PC-9 (cell line): Measurements from ENCODE around the gene OAT. TPM values are rescaled to one million over a fixed set of nuclear protein-coding genes. Genes with fewer than 3 reads are reported as not detected.

ENCODE experiments used
- BruUV-seq: library from RNA; stranded (reverse); fragments of 400-500 nt; replicated peaks from 2 replicates; lab custom pipeline; 2021; lab: Mats Ljungman, UMichigan
- CTCF ChIA-PET: fragments of 300-600 bp; sonication (Branson Sonifier 250); formaldehyde crosslinking; loops from one replicate; lab custom pipeline; 2022; ENCODE audit warnings: antibody characterized with exemption; lab: Charles Lee
- POLR2A ChIA-PET: fragments of 300-600 bp; sonication (Branson Sonifier 250); formaldehyde crosslinking; loops from one replicate; lab custom pipeline; 2022; ENCODE audit warnings: antibody characterized with exemption; ENCODE audit not compliant: unreplicated experiment; lab: Charles Lee
- DNase-seq, 2 experiments: peaks; one replicate each; pipeline versions ENCODE4 v3.0.0 to v3.0.0-alpha.2; 2015 to 2022; ENCODE audit warnings: mixed read lengths in 1 of 2
- H2AFZ ChIP-seq: fragments of 200-600 bp; sonication (generic); 2 replicates; pipeline ENCODE4 v1.8.1; 2017; ENCODE audit warnings: antibody characterized with exemption
- H3F3A ChIP-seq: fragments of 200-600 bp; sonication (generic); 2 replicates; pipeline ENCODE4 v1.8.1; 2017; ENCODE audit warnings: antibody characterized with exemption, mild to moderate bottlenecking, low read depth; ENCODE audit not compliant: insufficient read depth
- H3K27ac ChIP-seq: fragments of 200-600 bp; sonication (generic); 2 replicates; pipeline ENCODE4 v1.6.1; 2016; ENCODE audit warnings: mixed run types
- H3K27me3 ChIP-seq: fragments of 200-600 bp; sonication (generic); 2 replicates; pipeline ENCODE4 v1.6.1; 2016; ENCODE audit warnings: low read depth, mixed run types; ENCODE audit not compliant: insufficient read depth
- H3K36me3 ChIP-seq: fragments of 200-600 bp; sonication (generic); 2 replicates; pipeline ENCODE4 v1.6.1; 2016; ENCODE audit warnings: low read depth, mixed run types
- H3K4me1 ChIP-seq: fragments of 200-600 bp; sonication (generic); replicated peaks from 2 replicates; pipeline ENCODE4 v1.6.1; 2016; ENCODE audit warnings: mixed run types; ENCODE audit not compliant: insufficient read depth
- H3K4me2 ChIP-seq: fragments of 200-600 bp; sonication (generic); 2 replicates; pipeline ENCODE4 v1.6.1; 2017; ENCODE audit warnings: mixed run types
- H3K4me3 ChIP-seq: fragments of 200-600 bp; sonication (generic); 2 replicates; pipeline ENCODE4 v1.6.1; 2016; ENCODE audit warnings: mixed run types
- H3K79me2 ChIP-seq: fragments of 200-600 bp; sonication (generic); 2 replicates; pipeline ENCODE4 v1.6.1; 2017; ENCODE audit warnings: low read depth, mixed run types
- H3K9me2 ChIP-seq: fragments of 200-600 bp; sonication (generic); 2 replicates; pipeline ENCODE4 v1.8.1; 2017; ENCODE audit warnings: mild to moderate bottlenecking; ENCODE audit not compliant: insufficient read depth
- H3K9me3 ChIP-seq: fragments of 200-600 bp; sonication (generic); 2 replicates; pipeline ENCODE4 v1.8.1; 2016; ENCODE audit warnings: low read depth; ENCODE audit not compliant: insufficient read depth
- H4K20me1 ChIP-seq: fragments of 200-600 bp; sonication (generic); 2 replicates; pipeline ENCODE4 v1.8.1; 2017; ENCODE audit not compliant: insufficient read depth
- CTCF ChIP-seq: fragments of 200-600 bp; sonication (generic); conservative IDR thresholded peaks from 2 replicates; pipeline ENCODE4 v1.6.1; 2017; ENCODE audit warnings: mixed run types, antibody characterized with exemption, mild to moderate bottlenecking, moderate library complexity
- EZH2 ChIP-seq: fragments of 200-600 bp; sonication (generic); IDR thresholded peaks from 2 replicates; pipeline ENCODE4 v1.8.0; 2017; ENCODE audit warnings: antibody characterized with exemption, low read depth
- intact Hi-C: fragments of 100-400 bp; cut with micrococcal nuclease; formaldehyde crosslinking; loops from one replicate; pipeline ENCODE4 v1.10.0; 2022; ENCODE audit not compliant: unreplicated experiment
- total RNA-seq: library from RNA; stranded (reverse); gene quantifications from 2 replicates; pipeline ENCODE4 v1.2.3, GENCODE V29; 2021

OAT gene
- total RNA-seq, 1 experiment from 2014 or later = 130 TPM

GRCh38 chr10:124419635-124420034 is 912 bp upstream of the OAT start:
- POLR2A ChIA-PET = no interaction called here
- intact Hi-C loops = loop anchor here (5.0 to 10.0 kb wide), 3 partner anchors 83 to 325 kb away; partner anchors contain the start of gene FAM53B
- H3K9me2 ChIP-seq = no peaks in the 10 kb centered on the region
- no peaks in the 10 kb centered on the region for H4K20me1 ChIP-seq
- no peaks in the 10 kb centered on the region for H3K9me3 ChIP-seq
- peak overlapping the region; percentile 88 for H3K4me2 ChIP-seq
- no peak for DNase-seq
- H3K4me3 ChIP-seq = peak overlapping the region; percentile 79; the same call in 1 of the 2 replicates
- H3K27ac ChIP-seq = no peak overlapping the region
- H3K4me1 ChIP-seq = peaks cover 18% of the 10 kb centered on the region; the same call in 1 of the 2 replicates
- H3F3A ChIP-seq = no peaks in the 10 kb centered on the region
- TF ChIP-seq EZH2 (no peak), CTCF (no peak)
- BruUV-seq = no TSS peak
- CTCF ChIA-PET = no interaction called here
- no peaks in the 10 kb centered on the region for H3K27me3 ChIP-seq
- no peak overlapping the region; the same call in 1 of the 2 replicates for H2AFZ ChIP-seq
- H3K79me2 ChIP-seq = peaks cover 36% of the 10 kb centered on the region
- no peaks in the 10 kb centered on the region for H3K36me3 ChIP-seq

- Histone ChIP-seq H3K9me2 (no peaks in the 10 kb centered on the region), H3F3A (no peaks in the 10 kb centered on the region), H2AFZ (peak overlapping the region; percentile 68), H3K4me1 (peaks cover 18% of the 10 kb centered on the region; the same call in 1 of the 2 replicates), H3K4me2 (peak overlapping the region; percentile 88), H3K36me3 (no peaks in the 10 kb centered on the region), H4K20me1 (peaks cover 3% of the 10 kb centered on the region; the same call in 1 of the 2 replicates), H3K4me3 (peak overlapping the region; percentile 79), H3K27ac (peak overlapping the region; percentile 56; the same call in 1 of the 2 replicates), H3K27me3 (no peaks in the 10 kb centered on the region), H3K79me2 (peaks cover 52% of the 10 kb centered on the region), H3K9me3 (no peaks in the 10 kb centered on the region)
- POLR2A ChIA-PET = interaction anchor here (0.6 to 0.7 kb wide), 4 partner anchors 9 to 1464 kb away, joined by 3 to 11 read pairs (median 4); no protein-coding TSS in a partner anchor
- peak in 1 of 2 experiments; percentile 52 for DNase-seq
- TSS peak; percentile 36 for BruUV-seq
- intact Hi-C loops = loop anchor here (1.0 to 10.0 kb wide), 4 partner anchors 44 to 327 kb away; partner anchors contain the start of gene FAM53B
- CTCF ChIA-PET = interaction anchor here (0.5 kb wide), 1 partner anchor 120 kb away, joined by 6 read pairs; no protein-coding TSS in a partner anchor
- TF ChIP-seq CTCF (no peak), EZH2 (no peak)
Measured at GRCh38 chr10:124417895-124418725, 613 bp downstream of the OAT start.

GRCh38 chr10:124416733-124417132 is 2.0 kb downstream of the OAT start:
- Histone ChIP-seq H2AFZ (no peak overlapping the region), H3K4me3 (peak overlapping the region; percentile 79; the same call in 1 of the 2 replicates), H3K9me2 (no peaks in the 10 kb centered on the region), H3K27me3 (no peaks in the 10 kb centered on the region), H3K4me1 (peaks cover 18% of the 10 kb centered on the region; the same call in 1 of the 2 replicates), H3K9me3 (no peaks in the 10 kb centered on the region), H3K4me2 (peak overlapping the region; percentile 88), H3K27ac (no peak overlapping the region), H3K36me3 (no peaks in the 10 kb centered on the region), H3K79me2 (peaks cover 60% of the 10 kb centered on the region), H3F3A (no peaks in the 10 kb centered on the region), H4K20me1 (peaks cover 3% of the 10 kb centered on the region; the same call in 1 of the 2 replicates)
- intact Hi-C loops = loop anchor here (5.0 to 10.0 kb wide), 3 partner anchors 86 to 328 kb away; partner anchors contain the start of gene FAM53B
- ChIA-PET CTCF (interaction anchor here (0.6 kb wide), 1 partner anchor 328 kb away, joined by 3 read pairs; the partner anchor contains the start of gene FAM53B), POLR2A (interaction anchor here (0.6 kb wide), 1 partner anchor 28 kb away, joined by 4 read pairs; no protein-coding TSS in a partner anchor)
- TF ChIP-seq CTCF (no peak), EZH2 (no peak)
- no peak for DNase-seq
- no TSS peak for BruUV-seq
